ENCODE results near the gene C12orf57. TPM values are rescaled to one million over a fixed set of nuclear protein-coding genes. Genes with fewer than 3 reads are reported as not detected.
A peak's percentile ranks its signal among the peaks of the same experiment; 100 is the strongest.

C12orf57 gene
- total and polyA plus RNA-seq, 10 of the 15 experiments (the other 5 are each of a cell fraction or from before 2014, with no cell fraction given), result 64.5 to 377 (median 211) TPM

DNA sequence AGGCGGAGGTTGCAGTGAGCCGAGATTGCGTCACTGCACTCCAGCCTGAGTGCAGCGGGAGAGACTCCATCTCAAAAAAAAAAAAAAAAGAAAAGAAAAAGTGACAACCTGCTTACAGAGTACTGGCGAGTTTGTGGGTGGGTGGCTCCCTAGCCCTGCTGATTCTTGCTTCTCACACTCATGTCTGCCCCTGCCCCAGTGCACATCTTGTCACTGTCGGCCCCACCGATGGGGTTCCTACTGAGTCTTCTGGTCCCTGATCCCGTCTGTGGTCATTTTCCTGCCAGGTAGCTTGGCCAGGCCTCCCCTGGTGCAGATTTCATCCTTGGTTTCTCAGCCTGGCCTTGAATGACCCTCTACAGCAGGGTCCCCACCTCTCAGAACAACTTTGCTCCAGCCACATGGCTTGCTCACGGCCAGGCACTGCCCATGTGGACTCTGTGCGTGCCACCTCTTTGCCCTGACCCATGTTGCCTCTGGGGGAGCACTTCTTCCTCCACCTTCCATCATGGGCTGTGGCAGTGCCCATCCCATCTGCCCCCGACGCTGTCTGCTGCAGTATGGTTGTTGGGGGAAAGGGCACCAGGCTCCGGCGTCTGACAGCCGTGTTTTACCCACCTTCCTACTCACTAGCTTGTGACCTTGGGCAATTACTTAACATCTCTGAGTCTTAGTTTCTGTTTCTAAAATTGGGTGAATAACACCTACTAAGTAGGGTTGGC lies 5.2 kb downstream of the C12orf57 start (continued):
- TF ChIP-seq, protein P1, sequence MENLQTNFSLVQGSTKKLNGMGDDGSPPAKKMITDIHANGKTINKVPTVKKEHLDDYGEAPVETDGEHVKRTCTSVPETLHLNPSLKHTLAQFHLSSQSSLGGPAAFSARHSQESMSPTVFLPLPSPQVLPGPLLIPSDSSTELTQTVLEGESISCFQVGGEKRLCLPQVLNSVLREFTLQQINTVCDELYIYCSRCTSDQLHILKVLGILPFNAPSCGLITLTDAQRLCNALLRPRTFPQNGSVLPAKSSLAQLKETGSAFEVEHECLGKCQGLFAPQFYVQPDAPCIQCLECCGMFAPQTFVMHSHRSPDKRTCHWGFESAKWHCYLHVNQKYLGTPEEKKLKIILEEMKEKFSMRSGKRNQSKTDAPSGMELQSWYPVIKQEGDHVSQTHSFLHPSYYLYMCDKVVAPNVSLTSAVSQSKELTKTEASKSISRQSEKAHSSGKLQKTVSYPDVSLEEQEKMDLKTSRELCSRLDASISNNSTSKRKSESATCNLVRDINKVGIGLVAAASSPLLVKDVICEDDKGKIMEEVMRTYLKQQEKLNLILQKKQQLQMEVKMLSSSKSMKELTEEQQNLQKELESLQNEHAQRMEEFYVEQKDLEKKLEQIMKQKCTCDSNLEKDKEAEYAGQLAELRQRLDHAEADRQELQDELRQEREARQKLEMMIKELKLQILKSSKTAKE (IDR thresholded peaks at IDR 0.05; ENCODE audit: low read depth, poor library complexity, severe bottlenecking), result peak; percentile 56
- TF ChIP-seq TCF3 (IDR thresholded peaks at IDR 0.05; ENCODE audit: borderline replicate concordance, insufficient read depth, low read depth, low read length) (no peak), POLR2AphosphoS2 (IDR thresholded peaks at IDR 0.05; ENCODE audit: low read depth, low read length) (no peak), EZH2 (IDR thresholded peaks at IDR 0.05; ENCODE audit: borderline replicate concordance, control insufficient read depth, low read depth, low read length) (no peak), IKZF1 (conservative IDR thresholded peaks at IDR 0.05) (peak; percentile 54), GATAD2B (conservative IDR thresholded peaks at IDR 0.05; ENCODE audit: low read depth) (peak; percentile 67), PAX5 (IDR thresholded peaks at IDR 0.05; ENCODE audit: borderline replicate concordance, low read depth, low read length) (no peak), ZSCAN29 (IDR thresholded peaks at IDR 0.05) (no peak), RCOR1 (conservative IDR thresholded peaks at IDR 0.05; ENCODE audit: low read depth, low read length) (no peak), TAF1 (IDR thresholded peaks at IDR 0.05; ENCODE audit: borderline replicate concordance, low read depth, low read length) (no peak)
- TF ChIP-seq, protein P2, sequence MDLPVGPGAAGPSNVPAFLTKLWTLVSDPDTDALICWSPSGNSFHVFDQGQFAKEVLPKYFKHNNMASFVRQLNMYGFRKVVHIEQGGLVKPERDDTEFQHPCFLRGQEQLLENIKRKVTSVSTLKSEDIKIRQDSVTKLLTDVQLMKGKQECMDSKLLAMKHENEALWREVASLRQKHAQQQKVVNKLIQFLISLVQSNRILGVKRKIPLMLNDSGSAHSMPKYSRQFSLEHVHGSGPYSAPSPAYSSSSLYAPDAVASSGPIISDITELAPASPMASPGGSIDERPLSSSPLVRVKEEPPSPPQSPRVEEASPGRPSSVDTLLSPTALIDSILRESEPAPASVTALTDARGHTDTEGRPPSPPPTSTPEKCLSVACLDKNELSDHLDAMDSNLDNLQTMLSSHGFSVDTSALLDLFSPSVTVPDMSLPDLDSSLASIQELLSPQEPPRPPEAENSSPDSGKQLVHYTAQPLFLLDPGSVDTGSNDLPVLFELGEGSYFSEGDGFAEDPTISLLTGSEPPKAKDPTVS (IDR thresholded peaks at IDR 0.05; ENCODE audit: low read depth, low read length), result no peak

Data from GM12878 (cell line).